NCI-H2227 (cell line): Measurements from ENCODE around the gene PTH1R.
A peak's percentile ranks its signal among the peaks of the same experiment; 100 is the strongest.

Source experiments
- DNase-seq: peaks from one replicate; lab custom pipeline; 2025; ENCODE audit not compliant: unreplicated experiment; lab: John Stamatoyannopoulos, UW

Gene PTH1R

GRCh38 chr3:46877406-46878125 lies at the start of gene PTH1R:
Gene PTH1R (plus strand): TSS chr3:46877721. CDS start chr3:46883560, 5,839 bp downstream.
- DNase-seq = no peak

- no peak for DNase-seq
Observed at GRCh38 chr3:46829699-46830208, 47.8 kb upstream of the PTH1R start.

- no peak for DNase-seq
Observed at GRCh38 chr3:46830801-46831200, 46.7 kb upstream of the PTH1R start.

GRCh38 chr3:46831316-46831715 lies 46.2 kb upstream of the PTH1R start:
- DNase-seq = no peak

- DNase-seq = no peak
Observed at GRCh38 chr3:46831841-46832240, 45.7 kb upstream of the PTH1R start.

- DNase-seq = no peak
Observed at GRCh38 chr3:46833346-46834300, 43.9 kb upstream of the PTH1R start.

- DNase-seq = no peak
Observed at GRCh38 chr3:46835054-46835453, 42.5 kb upstream of the PTH1R start.

- no peak for DNase-seq
Observed at GRCh38 chr3:46835491-46835890, 42.0 kb upstream of the PTH1R start.

GRCh38 chr3:46838301-46838700 lies 39.2 kb upstream of the PTH1R start:
- DNase-seq = no peak

- DNase-seq = no peak
Observed at GRCh38 chr3:46840491-46840890, 37.0 kb upstream of the PTH1R start.

- no peak for DNase-seq
Observed at GRCh38 chr3:46843508-46843907, 34.0 kb upstream of the PTH1R start.

GRCh38 chr3:46844397-46844796 lies 33.1 kb upstream of the PTH1R start:
- DNase-seq = no peak

- no peak for DNase-seq
Observed at GRCh38 chr3:46844881-46845312, 32.6 kb upstream of the PTH1R start.

GRCh38 chr3:46845397-46845859 lies 32.1 kb upstream of the PTH1R start:
- DNase-seq = no peak

- peak; percentile 48 for DNase-seq
Observed at GRCh38 chr3:46845860-46846623, 31.5 kb upstream of the PTH1R start.

GRCh38 chr3:46846624-46847542 lies 30.6 kb upstream of the PTH1R start:
- DNase-seq = no peak

- no peak for DNase-seq
Observed at GRCh38 chr3:46847744-46848143, 29.8 kb upstream of the PTH1R start.

GRCh38 chr3:46848271-46849044 lies 29.1 kb upstream of the PTH1R start:
- no peak for DNase-seq

- DNase-seq = no peak
Observed at GRCh38 chr3:46849045-46849631, 28.4 kb upstream of the PTH1R start.
